ENCODE measurements around the gene MRPL43.
"Not testable (repeated sequence)": the region's sequence is repeated elsewhere in the genome, so short reads cannot be mapped to it uniquely, and the experiment has no call there.

The MRPL43 gene

GRCh38 chr10:100986952-100987684 is at the start of gene MRPL43, which contains the start of gene TWNK:
Gene MRPL43 (minus strand): TSS chr10:100987497. CDS start chr10:100987443, 54 bp downstream.
Gene TWNK (plus strand): TSS chr10:100987543. CDS start chr10:100988211, 668 bp downstream.
- FAIRE-seq (peak; percentile 96), DNase-seq (ENCODE audit: insufficient read length, low spot score) (peak; percentile 89)

DNA sequence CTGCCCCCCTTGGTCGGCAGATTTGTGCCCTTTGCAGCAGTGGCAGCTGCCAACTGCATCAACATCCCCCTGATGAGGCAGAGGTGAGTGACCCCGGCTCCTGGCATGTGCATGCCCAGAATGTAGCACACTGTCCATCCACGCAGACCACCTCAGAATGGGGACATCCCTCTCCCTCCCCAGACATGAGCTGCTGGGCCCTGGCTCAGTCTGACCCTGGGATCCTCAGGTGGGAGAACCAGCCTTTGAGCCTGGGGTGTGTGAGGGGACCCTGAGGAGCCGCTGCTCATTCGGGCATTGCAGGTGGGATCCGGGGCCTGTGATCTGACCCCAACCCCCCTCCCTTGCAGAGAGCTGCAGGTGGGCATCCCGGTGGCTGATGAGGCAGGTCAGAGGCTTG is 49.4 kb upstream of the MRPL43 start:
- DNase-seq (ENCODE audit: insufficient read length, low spot score) (no peak), FAIRE-seq (no peak)

GRCh38 chr10:101035916-101036702 is 48.8 kb upstream of the MRPL43 start:
- DNase-seq (ENCODE audit: insufficient read length, low spot score) (no peak), FAIRE-seq (no peak)

DNA sequence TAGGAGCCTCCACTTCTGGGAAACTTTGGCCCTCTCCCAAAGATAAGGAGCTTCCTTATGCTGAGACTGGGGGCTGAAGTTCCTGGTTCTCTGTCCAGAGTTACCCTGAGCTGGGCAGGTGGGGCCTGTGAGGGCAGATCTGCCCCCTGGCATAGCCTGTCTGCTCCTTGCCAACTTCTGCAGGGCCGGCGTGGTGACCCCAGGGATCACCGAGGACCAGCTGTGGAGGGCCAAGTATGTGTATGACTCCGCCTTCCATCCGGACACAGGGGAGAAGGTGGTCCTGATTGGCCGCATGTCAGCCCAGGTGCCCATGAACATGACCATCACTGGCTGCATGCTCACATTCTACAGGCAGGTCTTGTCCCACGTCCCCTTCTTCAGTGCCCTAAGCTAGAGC is 48.0 kb upstream of the MRPL43 start:
- FAIRE-seq (no peak), DNase-seq (ENCODE audit: insufficient read length, low spot score) (no peak)

DNA sequence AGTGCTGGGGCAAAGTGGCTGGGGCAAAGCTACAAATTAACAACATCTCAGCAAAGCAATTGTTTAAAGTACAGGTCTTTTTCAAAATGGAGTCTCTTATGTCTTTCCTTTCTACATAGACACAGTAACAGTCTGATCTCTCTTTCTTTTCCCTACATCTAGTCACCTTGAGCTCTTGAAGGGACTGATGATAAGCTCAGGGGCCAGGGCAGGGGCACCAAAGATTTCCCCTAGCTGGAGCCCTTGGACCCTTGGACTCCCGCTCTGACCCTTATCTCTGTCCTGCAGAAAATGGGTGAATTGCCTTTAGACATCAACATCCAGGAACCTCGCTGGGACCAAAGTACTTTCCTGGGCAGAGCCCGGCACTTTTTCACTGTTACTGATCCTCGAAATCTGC is 47.1 kb upstream of the MRPL43 start:
- DNase-seq (ENCODE audit: insufficient read length, low spot score) = not testable (repeated sequence)

GRCh38 chr10:101033276-101033675 is 46.0 kb upstream of the MRPL43 start:
- FAIRE-seq = no peak
- no peak for DNase-seq (ENCODE audit: insufficient read length, low spot score)

More for the DNA sequence above, 47.1 kb upstream of the MRPL43 start:
- not testable (repeated sequence) for FAIRE-seq

DNA sequence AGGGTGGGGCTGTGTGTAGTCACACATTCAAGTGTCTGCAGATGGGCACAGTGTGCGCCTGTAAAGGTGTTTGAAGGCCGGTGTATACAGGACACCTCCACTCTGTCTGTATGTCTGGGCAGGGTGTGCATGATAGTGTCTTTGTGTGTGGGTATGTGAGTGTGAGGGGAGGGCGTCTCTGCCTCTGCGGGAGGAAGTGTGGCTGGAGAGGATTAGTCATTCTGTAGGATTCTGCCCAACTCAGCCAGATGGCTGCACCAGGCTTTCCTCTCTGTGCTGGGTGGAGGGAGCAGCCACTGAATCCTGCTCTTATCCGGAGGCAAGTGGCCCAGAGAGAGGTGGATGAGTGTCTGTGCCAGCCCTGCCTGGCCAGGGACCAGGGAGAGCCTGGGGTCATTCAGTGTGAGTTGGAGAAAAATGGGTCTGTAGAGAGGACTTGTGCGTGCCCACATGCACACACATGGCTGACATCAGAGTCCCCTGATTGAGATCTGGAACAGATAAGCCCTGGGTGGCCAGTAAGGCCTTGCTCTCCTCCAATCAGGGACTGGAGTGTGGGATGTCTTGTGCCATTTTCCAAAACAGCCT is 45.4 kb upstream of the MRPL43 start:
- DNase-seq (ENCODE audit: insufficient read length, low spot score) (peak; percentile 78), FAIRE-seq (peak; percentile 62)

- DNase-seq (ENCODE audit: insufficient read length, low spot score) = peak; percentile 56
- FAIRE-seq = peak; percentile 54
These were observed 44.7 kb upstream of the MRPL43 start for GRCh38 chr10:101031796-101032636.

- FAIRE-seq (peak; percentile 40), DNase-seq (ENCODE audit: insufficient read length, low spot score) (peak; percentile 95)
These were observed 44.0 kb upstream of the MRPL43 start, which contains the start of the genes PDZD7 and SFXN3 for GRCh38 chr10:101031128-101031795. Gene PDZD7 (minus strand): TSS chr10:101031129. CDS start chr10:101030219, 910 bp downstream. Gene SFXN3 (plus strand): TSS chr10:101031234. CDS start chr10:101034695, 3,461 bp downstream.

GRCh38 chr10:101030496-101031127 is 43.3 kb upstream of the MRPL43 start:
- FAIRE-seq (no peak), DNase-seq (ENCODE audit: insufficient read length, low spot score) (no peak)

- FAIRE-seq (no peak), DNase-seq (ENCODE audit: insufficient read length, low spot score) (no peak)
These were observed 42.4 kb upstream of the MRPL43 start for GRCh38 chr10:101029520-101030295.

DNA sequence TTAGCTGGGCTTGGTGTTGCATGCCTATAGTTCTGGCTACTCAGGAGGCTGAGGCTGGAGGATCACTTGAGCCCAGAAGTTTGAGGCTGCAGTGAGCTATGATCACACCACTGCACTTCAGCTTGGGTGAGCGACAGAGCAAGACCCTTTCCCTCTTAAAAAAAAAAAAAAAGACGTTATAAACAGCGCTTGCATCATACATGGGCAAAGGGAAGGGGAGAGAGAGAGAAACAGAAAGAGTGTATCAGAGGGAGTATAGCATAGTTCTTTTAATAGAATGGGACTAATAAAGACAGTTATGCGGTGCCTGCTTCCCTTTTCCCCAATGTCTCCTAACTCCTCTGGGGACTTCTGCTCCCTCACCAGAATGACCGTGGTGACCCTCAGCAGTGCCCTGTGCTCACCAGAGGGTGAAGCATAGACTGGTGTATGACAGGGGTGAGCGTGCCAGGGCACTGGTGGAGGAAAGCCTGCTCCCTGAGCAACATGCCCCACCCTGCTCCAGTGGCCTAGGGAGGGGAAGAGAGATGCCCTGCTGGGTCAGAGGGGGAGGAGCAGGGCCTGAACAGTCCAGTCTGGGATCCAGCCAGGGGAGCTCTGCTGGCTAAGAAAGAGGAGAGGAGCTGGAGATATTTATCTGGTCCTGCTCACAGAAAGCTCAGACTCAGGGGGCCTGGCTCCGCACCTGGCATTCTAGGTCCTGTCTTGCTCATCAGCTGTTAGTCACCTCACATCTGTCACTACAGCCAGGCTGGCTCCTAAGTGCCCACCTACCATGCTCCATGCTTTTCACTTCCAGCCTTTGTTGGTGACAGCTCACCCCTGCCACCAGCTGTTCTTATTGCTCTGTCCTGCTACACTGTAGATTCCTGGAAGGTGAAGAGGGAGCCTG is 41.4 kb upstream of the MRPL43 start:
- no peak for FAIRE-seq
- DNase-seq (ENCODE audit: insufficient read length, low spot score) = no peak

- no peak for DNase-seq (ENCODE audit: insufficient read length, low spot score)
These were observed 39.9 kb upstream of the MRPL43 start for GRCh38 chr10:101027106-101027720.

GRCh38 chr10:101022967-101023705 is 35.8 kb upstream of the MRPL43 start:
- no peak for FAIRE-seq

More at GRCh38 chr10:101027106-101027720, 39.9 kb upstream of the MRPL43 start:
- FAIRE-seq = no peak

DNA sequence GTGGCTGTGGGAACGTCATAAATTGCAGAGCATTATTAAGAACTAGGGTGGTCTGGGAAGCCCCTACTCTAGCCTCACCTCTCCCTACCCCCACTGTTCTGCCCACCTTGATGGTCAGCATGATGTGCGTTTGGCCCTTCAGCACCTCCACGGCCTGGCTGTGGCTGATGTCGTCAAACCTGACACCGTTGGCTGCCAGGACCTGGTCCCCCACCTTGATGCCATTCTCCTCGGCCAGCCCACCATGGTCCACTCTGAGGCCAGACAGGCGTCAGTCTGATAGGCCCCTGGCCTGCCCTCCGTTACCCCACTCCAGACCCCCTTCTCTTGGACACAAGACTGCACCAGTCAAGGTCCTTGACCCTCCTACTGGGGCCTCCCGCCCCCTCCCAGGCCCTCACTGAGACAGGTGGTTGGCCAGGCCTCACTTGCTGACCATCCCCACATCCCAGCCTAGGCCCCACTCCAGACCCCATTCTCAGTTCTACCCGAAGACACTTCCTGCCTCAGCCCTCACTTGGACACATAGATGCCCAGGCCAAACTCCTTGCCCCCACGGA is 34.5 kb upstream of the MRPL43 start:
- FAIRE-seq (no peak), DNase-seq (ENCODE audit: insufficient read length, low spot score) (no peak)

More at GRCh38 chr10:101022967-101023705, 35.8 kb upstream of the MRPL43 start:
- no peak for DNase-seq (ENCODE audit: insufficient read length, low spot score)

DNA sequence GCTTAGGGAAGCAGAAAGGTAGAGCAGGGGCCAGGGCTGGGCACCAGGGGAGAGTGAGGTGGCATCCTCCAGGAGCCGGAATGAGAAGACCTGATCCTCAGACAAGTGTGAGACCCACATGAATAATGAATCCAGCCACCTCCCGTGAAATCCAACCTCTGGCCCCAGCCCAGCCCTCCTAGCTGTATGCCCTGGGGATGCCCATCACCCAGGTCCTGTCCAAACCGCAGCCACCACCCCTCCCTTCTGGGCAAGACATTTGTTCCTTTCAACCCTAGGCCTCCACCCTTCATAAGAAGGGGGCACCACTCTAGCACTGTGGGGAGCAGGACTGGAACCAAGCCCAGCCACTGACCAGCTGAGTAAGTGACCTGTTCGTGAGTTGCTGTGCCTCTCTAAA is 33.9 kb upstream of the MRPL43 start:
- no peak for DNase-seq (ENCODE audit: insufficient read length, low spot score)
- FAIRE-seq = no peak

All from HTR-8/SVneo (cell line).